HG03439 (cell line): ENCODE results near the gene TRIP4.

Source experiments
- ATAC-seq: cut with Tn5 transposase; IDR thresholded peaks from one replicate; pipeline ENCODE4 v1.9.1; 2021; ENCODE audit warnings: mild to moderate bottlenecking, moderate library complexity; ENCODE audit not compliant: unreplicated experiment

The TRIP4 gene

DNA sequence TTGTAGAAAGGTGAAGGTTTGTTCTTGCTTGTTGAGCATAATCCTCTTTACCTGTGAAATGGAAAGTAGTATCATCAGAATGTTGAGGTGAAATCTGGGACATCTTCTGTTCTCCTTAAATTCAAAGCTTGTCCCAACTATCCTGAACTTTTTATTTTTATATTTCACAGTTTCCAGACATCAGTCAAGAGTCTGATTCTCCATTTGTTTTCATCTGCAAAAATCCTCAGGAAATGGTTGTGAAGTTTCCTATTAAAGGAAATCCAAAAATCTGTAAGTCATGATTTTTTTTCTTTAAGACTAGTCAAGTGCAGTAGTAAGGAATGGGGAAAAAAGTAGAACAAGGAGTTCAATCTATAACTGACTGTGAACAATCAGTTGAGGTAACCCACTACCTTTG lies 57.2 kb downstream of the TRIP4 start:
- ATAC-seq: no peak

DNA sequence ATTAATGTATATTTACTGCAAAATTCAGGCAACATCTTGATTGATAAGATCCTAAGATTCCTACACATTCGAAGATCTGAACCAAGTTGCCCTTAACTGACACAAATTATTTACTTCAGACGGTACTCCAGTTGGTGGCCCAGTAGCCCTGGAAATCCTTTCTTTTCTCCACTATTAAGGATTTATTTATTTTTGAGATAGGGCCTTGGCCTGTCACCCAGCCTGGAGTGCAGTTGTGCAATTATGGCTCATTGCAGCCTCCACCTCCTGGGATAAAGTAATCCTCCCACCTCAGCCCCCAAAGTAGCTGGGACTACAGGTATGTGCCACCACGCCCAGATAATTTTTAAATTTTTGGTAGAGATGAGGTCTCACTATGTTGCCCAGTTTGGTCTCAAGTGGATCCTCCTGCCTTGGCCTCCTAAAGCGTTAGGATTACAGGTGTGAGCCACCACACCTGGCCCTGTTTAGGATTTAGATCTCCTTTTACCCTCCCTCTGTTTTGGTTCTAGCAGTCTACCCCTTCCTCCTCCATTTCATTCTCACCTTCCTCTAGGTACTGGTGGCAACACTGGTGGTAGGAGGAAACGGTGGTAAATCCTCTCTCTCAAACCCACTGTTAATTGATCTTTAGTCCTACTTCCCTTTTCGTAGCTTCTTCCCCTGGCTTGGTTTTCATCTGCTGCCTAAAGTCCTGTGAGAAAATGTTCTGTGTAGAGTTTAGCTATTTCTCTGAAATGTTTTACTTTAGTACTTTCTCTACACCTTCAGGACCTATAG lies 60.1 kb downstream of the TRIP4 start:
- ATAC-seq: no peak

DNA sequence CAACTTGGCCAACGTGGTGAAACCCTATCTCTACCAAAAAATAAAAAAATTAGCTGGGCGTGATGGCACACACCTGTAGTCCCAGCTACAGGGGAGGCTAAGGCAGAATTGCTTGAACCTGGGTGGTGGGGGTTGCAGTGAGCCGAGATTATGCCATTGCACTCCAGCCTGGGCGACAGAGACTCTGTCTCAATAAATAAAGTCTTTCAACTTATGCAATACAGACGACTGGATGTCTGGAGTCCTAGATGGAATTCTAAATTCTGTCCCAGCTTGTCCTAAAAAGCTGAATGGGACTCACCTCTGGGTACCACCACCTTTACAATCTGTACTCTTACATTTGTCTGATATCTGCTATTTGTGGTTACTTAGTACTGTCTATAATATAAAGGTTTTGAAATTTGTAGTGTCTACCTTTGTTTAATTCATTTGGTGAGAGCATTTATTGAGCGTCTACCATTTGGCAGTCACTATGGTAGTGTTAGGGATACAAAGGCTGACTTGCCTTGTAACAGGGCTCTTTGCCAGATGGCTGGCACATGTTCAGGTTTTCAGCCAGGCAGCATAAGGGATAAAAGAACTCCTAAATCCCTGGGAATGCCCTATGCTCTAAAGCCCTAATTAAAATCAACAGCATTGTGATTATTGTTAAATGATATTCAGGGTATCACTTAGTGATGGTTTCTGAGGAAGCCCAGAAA lies 65.5 kb downstream of the TRIP4 start:
- no peak for ATAC-seq

DNA sequence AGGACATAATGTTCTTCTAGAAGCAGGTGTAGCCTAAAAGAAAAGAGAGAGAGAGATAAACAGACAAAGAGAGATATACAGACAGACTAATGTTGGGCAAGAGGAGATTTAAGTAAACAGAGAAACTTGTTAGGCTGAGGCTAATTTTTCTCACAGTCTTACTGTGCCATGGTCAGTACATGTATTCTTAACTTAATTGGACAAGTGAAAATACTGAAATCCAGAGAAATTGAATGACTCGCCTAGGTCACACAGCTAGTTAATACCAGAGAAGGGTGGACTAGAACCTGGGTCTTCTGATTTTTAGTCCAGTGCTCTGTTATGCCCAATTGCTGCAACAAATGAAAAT lies 66.0 kb downstream of the TRIP4 start:
- no peak for ATAC-seq

DNA sequence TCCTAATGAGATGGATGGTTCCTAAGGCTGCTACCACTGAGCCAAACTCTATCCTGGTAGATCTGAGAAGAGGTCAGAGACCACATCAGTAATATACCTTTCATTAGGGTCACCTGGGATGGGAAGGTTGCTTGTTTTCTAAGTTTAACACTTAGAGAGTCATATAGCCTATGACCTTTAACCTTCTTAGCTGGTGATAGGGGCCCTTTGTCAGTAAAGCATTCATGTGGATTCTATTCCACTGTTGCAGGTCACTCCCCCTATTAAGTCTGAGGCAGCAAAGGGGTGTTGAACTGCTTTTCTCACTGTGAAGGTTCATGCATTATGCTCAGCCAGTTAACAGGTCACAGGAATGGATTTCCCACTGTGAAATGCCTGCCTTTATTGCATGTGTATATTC lies 66.6 kb downstream of the TRIP4 start:
- no peak for ATAC-seq

DNA sequence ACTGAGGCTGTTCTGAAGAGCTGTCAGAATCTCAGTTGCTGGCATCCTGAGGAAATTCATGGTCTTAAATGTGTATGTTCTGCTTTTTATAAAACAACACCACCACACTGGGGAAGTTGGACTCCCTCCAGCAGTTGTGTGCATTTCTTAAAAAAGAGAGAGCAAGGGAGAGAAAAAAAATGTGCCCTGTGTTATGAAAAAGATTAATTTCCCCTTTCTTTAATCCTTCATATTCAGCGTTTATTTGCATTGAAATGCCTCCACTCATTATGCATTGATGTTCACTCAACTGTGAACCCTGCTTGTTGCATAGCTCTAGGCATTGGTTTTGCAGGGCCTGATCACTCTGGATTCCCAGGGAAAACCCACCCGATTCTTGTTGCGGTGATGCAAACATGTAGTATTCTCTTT lies 68.3 kb downstream of the TRIP4 start:
- ATAC-seq: no peak

DNA sequence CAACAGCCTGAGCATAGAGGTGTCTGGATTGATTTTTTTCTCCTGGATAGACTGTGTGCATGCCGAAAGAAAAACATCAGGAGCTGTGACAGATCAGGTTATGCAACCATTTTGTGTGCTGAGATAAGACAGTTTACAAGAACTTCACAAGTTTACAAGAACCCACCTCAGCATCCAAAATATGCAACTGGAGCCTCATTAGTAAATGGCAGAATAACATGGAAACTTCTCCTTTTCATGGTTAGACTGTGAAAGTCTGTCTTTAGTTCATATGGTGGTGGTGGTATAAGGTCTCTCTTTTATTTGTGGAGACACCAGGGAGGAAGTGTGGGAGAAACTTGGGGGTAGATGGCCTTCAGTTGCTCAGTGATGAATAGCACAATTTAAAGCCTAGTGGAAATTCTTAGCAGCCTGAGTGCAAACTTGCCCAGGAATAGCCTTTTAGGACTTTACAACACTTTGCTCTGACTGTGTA lies 69.0 kb downstream of the TRIP4 start:
- no peak for ATAC-seq

DNA sequence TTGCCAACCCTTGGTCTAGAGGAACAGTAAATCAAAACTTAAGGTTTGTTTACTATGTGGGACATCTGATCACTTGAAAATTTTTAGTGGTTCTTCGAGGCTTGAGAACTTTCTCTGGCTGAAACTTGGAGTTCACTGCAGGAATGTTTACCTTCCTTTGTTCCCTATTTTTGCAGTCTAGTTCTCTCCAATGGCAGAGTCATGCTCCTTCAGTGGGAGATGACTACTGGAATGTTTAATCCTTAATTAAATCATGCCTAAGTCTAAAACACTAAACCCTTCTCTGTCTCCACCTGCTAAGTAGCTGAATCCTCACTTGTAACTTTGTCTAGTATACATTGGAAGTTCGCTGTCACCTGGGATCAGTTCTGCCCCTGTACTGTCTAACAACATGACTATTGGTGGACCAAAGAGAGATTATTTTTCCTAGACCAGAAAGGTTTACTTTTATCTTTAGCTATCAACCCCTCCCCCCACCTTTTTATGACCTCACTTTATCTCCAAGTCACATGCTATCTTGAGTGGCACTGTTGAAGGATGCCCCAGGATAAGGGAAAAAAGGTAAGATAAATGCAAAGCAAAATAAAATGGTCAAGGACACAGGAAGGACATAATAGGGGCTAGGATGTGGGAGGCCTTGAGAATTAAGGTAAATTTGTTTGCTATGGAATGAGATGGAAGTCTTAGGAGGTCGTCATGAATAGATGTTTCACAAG lies 71.6 kb downstream of the TRIP4 start:
- no peak for ATAC-seq

DNA sequence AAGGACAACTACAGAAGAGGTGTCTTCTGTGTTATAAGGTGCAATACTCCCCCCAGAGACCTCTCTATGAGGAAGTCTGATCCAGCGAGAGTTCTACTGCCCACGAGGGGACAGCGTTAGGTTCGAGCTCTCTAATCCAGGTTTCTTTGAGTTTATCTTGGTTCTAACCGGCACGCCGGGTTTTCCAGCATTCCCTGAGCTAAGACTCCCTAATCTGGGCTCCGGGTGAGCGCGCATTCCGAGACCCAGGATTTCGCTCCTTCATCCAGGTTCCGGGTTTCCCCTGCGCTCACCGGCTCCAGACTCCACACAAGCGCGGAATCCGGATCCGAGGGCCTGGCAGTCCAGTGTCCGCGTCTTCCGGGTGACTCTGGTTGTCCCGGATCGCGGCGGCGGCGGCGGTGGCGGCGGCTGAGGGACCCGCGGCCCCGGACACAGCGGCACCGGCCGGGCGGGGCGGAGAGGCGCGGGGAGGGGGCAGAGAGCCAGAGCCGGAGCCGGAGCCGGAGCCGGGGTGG lies 72.6 kb downstream of the TRIP4 start, which contains the start of gene ZNF609:
TSS of gene ZNF609 (plus strand) at position 373 of the 518 bp plus-strand sequence. CDS start 38,842 bp downstream, outside the sequence.
- ATAC-seq: peak; percentile 56

DNA sequence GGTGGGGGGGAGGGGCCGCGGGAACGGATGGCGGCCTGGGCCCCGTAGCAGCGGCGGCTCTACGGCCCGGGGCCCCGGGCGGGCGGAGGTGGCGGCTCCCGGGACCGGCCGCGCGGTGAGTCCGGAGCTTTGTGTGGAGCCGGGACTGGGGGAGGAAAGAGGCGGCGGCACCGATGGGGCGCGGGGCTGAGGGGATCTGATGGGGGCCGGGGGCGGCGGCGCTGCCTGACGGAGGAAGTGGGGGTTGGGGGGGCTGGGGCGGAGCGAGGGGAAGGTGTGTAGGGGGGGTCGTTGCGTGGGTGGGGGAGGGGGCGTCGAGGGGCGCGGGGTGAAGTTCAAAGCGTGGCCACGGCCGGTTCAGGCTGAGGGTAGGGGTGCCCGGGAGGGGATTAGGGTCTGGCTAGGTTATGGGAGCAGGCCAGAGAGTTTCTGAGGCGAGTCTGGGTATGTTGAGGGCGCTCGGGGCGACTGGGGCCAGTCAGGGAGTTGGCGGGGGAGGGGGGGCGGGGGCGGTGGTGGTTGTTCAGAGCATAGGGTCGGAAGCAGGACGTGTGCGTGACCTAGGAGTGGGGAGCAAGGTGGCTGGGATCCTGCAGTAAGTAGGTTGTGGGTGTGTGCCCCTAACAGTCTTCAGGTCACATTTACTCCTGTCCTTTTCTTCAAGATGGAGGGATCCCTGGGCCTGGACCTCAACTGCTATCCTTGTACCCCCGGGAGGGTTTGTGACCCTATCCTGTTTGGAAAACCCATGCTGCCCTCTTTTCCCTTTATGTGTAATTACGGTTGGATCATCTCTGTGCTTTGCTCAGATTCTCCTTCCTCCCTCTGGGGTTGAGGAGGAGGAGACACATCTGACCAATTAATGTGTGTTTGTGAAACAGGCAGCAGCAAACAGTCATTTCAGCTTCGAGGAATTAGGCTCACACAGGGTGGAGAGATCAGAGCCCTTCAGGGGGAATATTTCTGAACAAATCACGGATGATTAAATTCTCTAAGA lies 73.4 kb downstream of the TRIP4 start:
- no peak for ATAC-seq

DNA sequence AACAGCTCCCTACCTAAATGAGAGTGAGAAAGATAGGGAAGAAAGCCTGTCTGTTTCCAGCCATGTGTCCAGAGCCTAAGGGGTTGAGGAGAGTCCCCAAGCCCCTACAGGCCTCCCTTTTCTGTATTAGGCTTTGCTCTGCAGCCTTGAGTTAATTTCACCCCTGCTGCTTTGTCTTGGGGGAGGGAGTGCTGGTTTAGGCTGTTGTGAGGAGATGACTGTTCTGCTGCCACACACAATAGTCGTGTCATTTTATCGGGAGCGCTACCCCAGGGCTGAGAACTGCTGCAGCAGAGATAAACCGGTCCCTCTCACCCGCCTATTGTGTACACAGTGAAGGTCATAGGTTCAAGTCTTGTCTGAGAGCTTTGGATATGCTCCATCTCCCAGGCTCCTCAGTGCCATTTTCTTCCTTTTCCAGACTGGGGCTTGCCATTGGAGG lies 74.1 kb downstream of the TRIP4 start:
- no peak for ATAC-seq

DNA sequence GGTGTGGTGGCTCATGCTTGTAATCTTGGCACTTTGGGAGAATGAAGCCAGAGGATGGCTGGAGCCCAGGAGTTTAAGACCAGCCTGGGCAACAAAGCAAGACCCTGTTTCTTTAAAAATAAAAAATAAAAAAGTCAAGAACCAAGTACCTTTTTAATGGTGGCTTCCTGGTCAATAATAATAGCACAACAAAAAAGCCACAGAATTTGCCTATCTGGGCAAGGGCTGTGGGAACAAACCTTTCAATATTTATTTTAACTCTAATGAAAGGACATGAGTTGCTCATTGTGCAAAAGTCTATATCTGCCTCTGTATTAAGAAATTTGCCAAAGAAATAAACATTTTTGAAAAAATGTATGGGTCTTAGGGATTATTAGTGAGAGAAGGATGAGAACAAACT lies 74.9 kb downstream of the TRIP4 start:
- ATAC-seq: no peak

DNA sequence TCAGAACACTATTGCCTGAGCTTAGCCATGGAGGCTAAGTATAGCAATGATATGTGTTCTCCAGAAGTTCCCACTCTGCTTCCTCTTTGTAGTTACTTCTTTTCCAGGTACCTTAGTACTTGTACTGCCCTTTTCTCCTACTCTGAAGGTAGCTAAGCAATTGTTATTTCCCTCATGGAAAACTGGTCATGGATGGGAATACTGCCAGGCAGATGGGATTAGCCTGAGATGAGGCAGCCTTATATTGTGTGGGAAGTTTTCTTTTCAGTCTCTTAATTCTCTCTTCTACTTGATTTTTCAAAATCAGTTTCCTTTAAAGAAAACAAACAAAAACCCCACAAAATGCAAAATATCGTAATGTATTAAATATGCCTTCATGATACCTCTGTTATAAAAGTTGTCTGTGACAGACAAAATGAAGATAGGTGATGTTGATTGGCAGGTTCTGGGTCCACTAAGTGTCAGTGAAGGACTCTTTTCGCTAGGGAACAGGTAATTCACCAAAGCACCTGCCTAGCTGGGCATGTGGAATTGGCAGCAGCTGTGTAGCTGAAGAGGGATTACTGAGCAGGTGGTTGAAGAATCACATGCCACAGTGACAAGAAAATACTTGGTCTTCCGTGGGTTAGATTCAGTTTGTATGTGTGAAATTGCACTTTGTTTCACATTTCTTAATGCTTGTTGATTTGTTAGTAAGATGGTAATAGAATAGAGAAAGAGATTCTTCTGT lies 76.8 kb downstream of the TRIP4 start:
- ATAC-seq: no peak

DNA sequence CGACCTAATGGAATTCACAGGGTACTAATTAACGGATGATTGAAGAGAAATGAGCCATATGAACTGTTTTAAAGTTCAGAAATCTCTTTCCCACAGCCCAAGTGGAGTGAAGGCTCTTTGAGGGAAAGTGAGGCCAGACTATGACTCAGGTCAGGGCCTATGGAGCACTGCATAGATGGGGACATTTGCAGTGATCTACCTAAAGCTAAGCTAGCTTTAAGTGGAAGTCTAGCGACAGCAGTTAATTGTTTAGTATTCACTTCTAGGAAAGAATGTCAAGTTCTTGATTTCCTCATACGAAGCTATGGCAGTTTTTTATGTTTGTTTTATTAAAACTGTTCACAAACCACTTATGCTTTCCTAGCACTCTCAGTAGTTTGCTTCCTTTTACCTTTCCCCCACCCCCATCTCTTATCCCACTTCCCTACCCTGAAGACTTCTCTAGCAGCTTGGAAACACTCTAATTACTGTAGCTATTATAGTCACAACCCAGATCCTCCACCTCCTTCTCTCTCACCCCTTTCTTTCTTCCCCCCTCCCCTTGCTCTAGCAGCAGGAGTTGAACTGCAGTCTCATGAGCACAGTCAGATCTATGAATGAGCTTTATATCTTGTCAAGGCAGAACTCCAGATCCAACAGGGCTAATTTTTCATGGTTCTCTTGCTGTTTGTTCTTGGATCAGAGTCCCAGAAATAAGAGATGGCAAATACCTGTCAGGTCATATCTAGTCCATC lies 78.9 kb downstream of the TRIP4 start:
- ATAC-seq: no peak

DNA sequence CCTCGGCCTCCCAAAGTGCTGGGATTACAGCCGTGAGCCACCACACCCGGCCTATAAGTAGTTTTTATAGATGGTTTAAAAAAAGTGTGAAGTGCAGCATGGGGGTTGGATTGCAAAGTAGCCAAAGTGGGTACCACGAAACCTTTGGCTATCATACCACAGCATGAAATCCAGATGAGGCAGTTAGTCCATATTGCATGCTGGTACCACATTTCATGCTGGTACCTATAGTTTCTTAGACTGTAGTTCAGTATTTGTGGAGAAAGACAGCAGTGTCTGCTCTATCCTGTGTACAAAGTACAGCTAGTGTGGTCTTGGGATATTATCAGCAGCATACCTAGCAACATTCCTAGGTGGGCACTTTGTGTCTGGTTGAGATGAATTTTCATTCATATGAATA lies 84.5 kb downstream of the TRIP4 start:
- no peak for ATAC-seq

DNA sequence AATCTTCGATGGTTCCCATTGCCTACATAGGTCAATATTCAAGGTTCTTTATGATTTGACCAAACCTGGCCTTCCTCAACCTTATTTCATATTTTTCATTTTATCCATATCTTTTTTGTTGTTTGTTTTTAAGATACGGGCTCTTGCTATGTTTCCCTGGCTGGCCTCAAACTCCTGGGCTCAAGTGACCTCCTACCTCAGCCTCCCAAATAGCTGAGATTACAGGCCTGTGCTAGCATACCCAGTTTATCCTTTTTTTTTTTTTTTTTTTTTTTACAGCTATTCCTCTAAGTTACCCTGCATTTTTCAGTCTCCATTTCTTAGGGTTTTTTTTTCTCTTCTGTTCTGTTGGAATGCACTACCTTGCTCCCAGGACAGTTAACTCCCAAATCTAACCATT lies 87.2 kb downstream of the TRIP4 start:
- no peak for ATAC-seq

DNA sequence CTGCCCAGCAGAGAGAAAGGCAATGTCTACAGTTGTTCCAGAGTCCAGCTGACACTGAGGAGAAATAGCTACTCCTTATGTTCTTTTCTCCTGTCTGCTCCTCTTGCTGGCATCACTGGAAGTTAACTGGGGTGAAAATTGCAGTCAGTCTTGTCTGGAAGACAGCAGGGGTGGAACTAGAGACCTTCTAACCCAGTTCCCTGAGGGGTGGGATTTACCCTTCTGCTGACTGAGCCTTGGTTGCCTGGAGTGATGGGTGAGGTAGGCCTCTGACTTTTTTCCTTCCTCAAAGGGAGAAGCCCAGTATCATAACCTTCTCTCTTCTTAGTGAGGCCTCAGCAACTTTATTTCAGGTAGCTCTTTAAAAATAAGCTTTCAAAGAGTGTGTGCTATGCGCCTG lies 88.9 kb downstream of the TRIP4 start:
- no peak for ATAC-seq

DNA sequence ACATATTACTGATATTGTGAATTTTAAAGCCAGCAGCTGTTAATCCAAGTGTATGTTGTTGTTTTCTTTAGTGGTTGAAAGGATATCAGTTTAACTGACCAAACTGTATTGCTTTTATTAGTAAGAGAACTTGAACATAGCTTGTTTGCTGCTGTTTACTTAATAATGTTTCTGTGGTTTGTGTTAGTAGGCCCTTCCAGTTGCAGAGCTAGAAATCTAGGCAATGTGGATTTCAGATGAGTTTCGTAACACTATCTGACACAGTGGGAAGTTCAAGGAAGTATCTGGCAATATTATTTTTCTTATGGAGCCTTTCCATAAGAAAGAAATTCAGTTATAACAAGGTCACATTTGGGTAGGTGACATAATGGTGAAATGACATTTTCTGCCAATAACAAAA lies 91.2 kb downstream of the TRIP4 start:
- no peak for ATAC-seq

DNA sequence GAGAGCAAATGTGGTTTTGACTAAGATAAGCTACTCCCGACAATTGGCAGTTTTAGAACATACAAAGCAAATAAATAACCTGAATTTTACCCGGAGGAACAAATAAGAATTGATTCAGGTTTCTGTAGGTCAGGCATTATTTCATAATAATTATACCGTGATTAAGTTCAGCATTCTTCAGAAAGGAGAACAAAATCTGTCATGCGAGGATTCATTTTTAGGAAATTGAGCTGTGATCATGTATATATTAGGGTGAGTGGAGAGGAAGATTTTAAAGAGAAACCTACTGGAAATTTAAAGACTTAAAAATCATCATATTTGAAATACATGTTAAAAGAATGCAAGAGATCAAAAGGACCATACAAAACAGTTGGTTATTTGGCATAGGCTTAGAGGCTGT lies 93.3 kb downstream of the TRIP4 start:
- ATAC-seq: no peak
